Naive thymus-derived CD4-positive, alpha-beta T cell (primary cell): ENCODE data around the gene SUCLG2. TPM values are rescaled to one million over a fixed set of nuclear protein-coding genes. Genes with fewer than 3 reads are reported as not detected.

ENCODE experiments used
- ATAC-seq: fragments of 150-1000 bp; cut with Tn5 transposase; 2 replicates; pipeline ENCODE4 v1.10.0; 2021; ENCODE audit warnings: mild to moderate bottlenecking, moderate library complexity
- CTCF ChIA-PET: fragments of 350-600 bp; sonication (Branson Sonifier 250); formaldehyde crosslinking; loops from one replicate; lab custom pipeline; 2021; ENCODE audit warnings: antibody characterized with exemption; lab: Charles Lee
- POLR2A ChIA-PET: fragments of 350-600 bp; sonication (Branson Sonifier 250); formaldehyde crosslinking; loops from one replicate; lab custom pipeline; 2021; ENCODE audit warnings: antibody characterized with exemption, inconsistent platforms; lab: Charles Lee
- DNase-seq, 9 donors: peaks; one replicate each; pipeline versions ENCODE4 v3.0.0 to v3.0.0-alpha.2; 2020 to 2022; ENCODE audit warnings: mixed read lengths in 1 of 9
- H3K27ac ChIP-seq: one replicate; pipeline ENCODE4 v1.7.0; 2013; ENCODE audit warnings: mild to moderate bottlenecking, low read depth, low read length, moderate library complexity
- H3K27me3 ChIP-seq, 2 donors: one replicate each; pipeline ENCODE4 v1.7.0; 2013; ENCODE audit warnings: low read length in 2 of 2, mild to moderate bottlenecking in 2 of 2, moderate library complexity in 2 of 2; ENCODE audit not compliant: control insufficient read depth in 2 of 2, insufficient read depth in 2 of 2
- H3K36me3 ChIP-seq, 3 experiments: 1 replicate in 2 of 3; 2 replicates in 1 of 3; pipeline ENCODE4 v1.7.0; 2013; ENCODE audit warnings: low read length in 3 of 3, mild to moderate bottlenecking in 3 of 3, moderate library complexity in 1 of 3; ENCODE audit not compliant: insufficient read depth in 3 of 3, control insufficient read depth in 2 of 3
- H3K4me1 ChIP-seq, 2 donors: one replicate each; pipeline ENCODE4 v1.7.0; 2013; ENCODE audit warnings: low read length in 2 of 2, mild to moderate bottlenecking in 2 of 2, moderate library complexity in 1 of 2; ENCODE audit not compliant: control insufficient read depth in 2 of 2, insufficient read depth in 2 of 2
- H3K4me3 ChIP-seq: 2 replicates; pipeline ENCODE4 v1.7.0; 2013; ENCODE audit warnings: mild to moderate bottlenecking, low read length
- H3K9me3 ChIP-seq, 3 experiments: 1 replicate in 2 of 3; 2 replicates in 1 of 3; pipeline ENCODE4 v1.7.0; 2013; ENCODE audit warnings: low read length in 3 of 3; ENCODE audit not compliant: control insufficient read depth in 2 of 3
- H3K27ac Mint-ChIP-seq, 9 donors: one replicate each; pipeline ENCODE4 v1.8.0; 2020 to 2022; ENCODE audit warnings: mixed read lengths in 9 of 9, mild to moderate bottlenecking in 8 of 9, moderate library complexity in 5 of 9, inconsistent platforms in 2 of 9
- H3K27me3 Mint-ChIP-seq, 5 donors: one replicate each; pipeline ENCODE4 v1.8.0; 2021 to 2022; ENCODE audit warnings: mixed read lengths in 5 of 5, mild to moderate bottlenecking in 1 of 5
- H3K36me3 Mint-ChIP-seq, 5 donors: one replicate each; pipeline ENCODE4 v1.8.0; 2020 to 2022; ENCODE audit warnings: mixed read lengths in 5 of 5, mild to moderate bottlenecking in 3 of 5, inconsistent platforms in 1 of 5
- H3K4me1 Mint-ChIP-seq, 7 donors: one replicate each; pipeline ENCODE4 v1.8.0; 2020 to 2022; ENCODE audit warnings: mixed read lengths in 7 of 7, mild to moderate bottlenecking in 3 of 7, inconsistent platforms in 1 of 7
- H3K4me3 Mint-ChIP-seq, 10 donors: one replicate each; pipeline ENCODE4 v1.8.0; 2020 to 2022; ENCODE audit warnings: mild to moderate bottlenecking in 10 of 10, mixed read lengths in 10 of 10, moderate library complexity in 6 of 10, inconsistent platforms in 2 of 10
- H3K9me3 Mint-ChIP-seq, 11 donors: one replicate each; pipeline ENCODE4 v1.8.0; 2020 to 2022; ENCODE audit warnings: mixed read lengths in 11 of 11, mild to moderate bottlenecking in 4 of 11, inconsistent platforms in 1 of 11, moderate library complexity in 1 of 11
- intact Hi-C, 2 donors: fragments of 100-400 bp; cut with micrococcal nuclease; formaldehyde crosslinking; loops; one replicate each; pipeline ENCODE4 v1.15.1; 2023
- polyA plus RNA-seq, 2 donors: library from polyadenylated mRNA; unstranded; fragments of 300-500 nt; fragmentation: Illumina TruSeq; gene quantifications; one replicate each; pipeline ENCODE4 v1.2.3, GENCODE V29; 2021
- total RNA-seq, 6 experiments: library from RNA in 5 of 6; stranded (reverse) in 5 of 6; gene quantifications; 1 replicate in 5 of 6; 2 replicates in 1 of 6; pipeline ENCODE4 v1.2.3 and lab custom pipeline; 2021 to 2026

SUCLG2 gene
- total and polyA plus RNA-seq, 7 experiments from 2014 or later, result 49.7 to 97.9 (median 64.7) TPM

DNA sequence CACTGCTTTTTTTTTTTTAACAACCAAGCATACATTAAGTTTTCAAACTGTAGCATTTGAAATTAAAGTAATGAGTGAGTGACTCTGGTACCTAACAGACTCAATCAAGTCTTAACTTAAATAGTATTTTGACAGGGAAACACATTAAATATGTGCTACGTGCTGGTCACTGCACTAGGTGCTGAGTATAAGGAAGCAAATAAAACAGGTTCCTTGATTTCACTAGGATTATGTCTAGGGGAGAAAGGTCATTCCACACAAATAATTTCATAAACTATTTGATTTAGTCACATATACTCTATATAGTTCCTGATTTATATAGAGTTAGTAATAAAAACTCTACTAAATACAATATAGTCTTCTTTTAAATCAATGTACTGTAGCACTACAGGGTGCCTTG lies 89.4 kb downstream of the SUCLG2 start:
- Histone ChIP-seq H3K36me3 (no peaks in the 10 kb centered on the region), H3K4me3 (no peak overlapping the region), H3K27ac (no peak overlapping the region), H3K9me3 (no peaks in the 10 kb centered on the region), H3K27me3 (no peaks in the 10 kb centered on the region), H3K4me1 (no peaks in the 10 kb centered on the region)
- POLR2A ChIA-PET, result no interaction called here
- ATAC-seq (no peak), DNase-seq (no peak)
- Mint-ChIP-seq H3K4me1 (peaks cover 2 to 52% (median 42%) of the 10 kb centered on the region in 7 donors), H3K4me3 (no peak overlapping the region), H3K9me3 (peaks cover 0 to 11% (median 4%) of the 10 kb centered on the region in 11 donors), H3K27ac (no peak overlapping the region), H3K36me3 (peaks cover 4 to 58% (median 40%) of the 10 kb centered on the region in 5 donors), H3K27me3 (no peaks in the 10 kb centered on the region)
- intact Hi-C loops, result no loop called here
- CTCF ChIA-PET, result no interaction called here

DNA sequence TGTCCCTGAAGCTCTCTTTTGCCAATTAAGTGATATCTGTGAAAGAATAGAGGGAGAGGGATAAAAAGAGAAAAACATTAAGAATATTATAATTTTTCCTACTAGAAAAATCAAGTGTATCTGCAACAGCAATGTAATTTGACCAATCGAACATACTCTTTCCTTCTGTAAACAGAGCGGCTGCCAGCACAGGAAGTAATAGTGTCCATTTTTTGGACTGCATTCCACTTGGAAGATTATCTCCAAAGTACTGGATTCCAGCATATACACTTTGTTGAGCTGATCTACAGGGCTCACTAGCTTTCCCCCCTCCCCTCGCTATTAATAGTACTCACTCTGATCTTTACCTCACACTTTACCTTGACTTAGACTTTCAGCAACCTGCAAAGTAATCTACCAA lies 90.4 kb downstream of the SUCLG2 start:
- Mint-ChIP-seq H3K4me3 (no peak overlapping the region), H3K27ac (no peak overlapping the region), H3K36me3 (peaks cover 4 to 55% (median 36%) of the 10 kb centered on the region in 5 donors), H3K4me1 (peaks cover 2 to 53% (median 42%) of the 10 kb centered on the region in 7 donors), H3K9me3 (peaks cover 0 to 5% (median 0%) of the 10 kb centered on the region in 11 donors), H3K27me3 (no peaks in the 10 kb centered on the region)
- intact Hi-C loops, result no loop called here
- DNase-seq (no peak), ATAC-seq (no peak)
- Histone ChIP-seq H3K27me3 (no peaks in the 10 kb centered on the region), H3K36me3 (no peaks in the 10 kb centered on the region), H3K27ac (no peak overlapping the region), H3K4me3 (no peak overlapping the region), H3K4me1 (no peaks in the 10 kb centered on the region), H3K9me3 (no peaks in the 10 kb centered on the region)
- CTCF ChIA-PET, result interaction anchor here (0.6 kb wide), 1 partner anchor 186 kb away, joined by 3 read pairs; no protein-coding TSS in a partner anchor
- POLR2A ChIA-PET, result no interaction called here

DNA sequence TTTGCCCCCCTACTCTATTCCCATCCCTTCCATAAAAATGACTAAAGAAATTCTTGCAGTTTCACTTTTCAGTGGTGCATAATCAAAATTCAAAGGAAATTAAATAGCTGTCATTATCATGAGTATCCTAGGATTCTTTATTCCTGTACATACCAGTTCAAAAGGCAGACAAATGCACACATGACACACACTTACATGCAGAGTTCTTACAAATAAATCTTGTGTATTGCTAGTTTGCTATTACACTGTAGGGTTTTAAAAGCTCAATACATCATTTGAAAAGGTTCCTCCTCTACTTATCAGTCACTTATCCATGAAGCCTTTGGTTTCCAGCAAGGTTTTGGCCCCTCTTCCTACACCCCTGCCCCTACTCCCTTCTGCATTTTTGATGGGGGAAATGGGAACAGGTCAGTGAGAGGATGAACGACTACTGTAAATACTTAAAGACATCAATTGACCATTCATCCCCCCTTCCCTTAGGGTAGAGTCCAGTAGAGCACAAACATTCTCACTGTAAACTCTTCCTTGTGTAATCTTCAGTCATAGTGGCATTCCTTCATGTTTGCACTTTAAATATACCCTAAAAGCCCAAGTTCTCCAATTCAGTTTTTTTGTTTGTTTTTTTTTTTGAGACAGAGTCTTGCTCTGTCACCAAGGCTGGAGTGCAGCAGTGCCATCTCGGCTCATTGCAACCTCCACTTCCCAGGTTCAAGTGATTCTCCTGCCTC lies 92.6 kb downstream of the SUCLG2 start:
- H3K36me3 Mint-ChIP-seq, result peaks cover 0 to 57% (median 34%) of the 10 kb centered on the region in 5 donors
- H3K27ac Mint-ChIP-seq, result peak overlapping the region in 5 of 9 donors; percentile 7 to 60 (median 18)
- H3K4me3 ChIP-seq, result no peak overlapping the region
- no peak for DNase-seq
- no peaks in the 10 kb centered on the region for H3K4me1 ChIP-seq
- H3K27ac ChIP-seq, result no peak overlapping the region
- POLR2A ChIA-PET, result no interaction called here
- H3K9me3 ChIP-seq, result no peaks in the 10 kb centered on the region
- H3K9me3 Mint-ChIP-seq, result peaks cover 0 to 1% (median 0%) of the 10 kb centered on the region in 11 donors
- peaks cover 0 to 10% (median 0%) of the 10 kb centered on the region in 3 experiments for H3K36me3 ChIP-seq
- H3K4me3 Mint-ChIP-seq, result peak overlapping the region in 2 of 10 donors; percentile 1 to 14
- no peak for ATAC-seq
- CTCF ChIA-PET, result no interaction called here
- intact Hi-C loops, result no loop called here
- H3K27me3 Mint-ChIP-seq, result no peaks in the 10 kb centered on the region
- H3K27me3 ChIP-seq, result no peaks in the 10 kb centered on the region
- H3K4me1 Mint-ChIP-seq, result peaks cover 2 to 52% (median 41%) of the 10 kb centered on the region in 7 donors

DNA sequence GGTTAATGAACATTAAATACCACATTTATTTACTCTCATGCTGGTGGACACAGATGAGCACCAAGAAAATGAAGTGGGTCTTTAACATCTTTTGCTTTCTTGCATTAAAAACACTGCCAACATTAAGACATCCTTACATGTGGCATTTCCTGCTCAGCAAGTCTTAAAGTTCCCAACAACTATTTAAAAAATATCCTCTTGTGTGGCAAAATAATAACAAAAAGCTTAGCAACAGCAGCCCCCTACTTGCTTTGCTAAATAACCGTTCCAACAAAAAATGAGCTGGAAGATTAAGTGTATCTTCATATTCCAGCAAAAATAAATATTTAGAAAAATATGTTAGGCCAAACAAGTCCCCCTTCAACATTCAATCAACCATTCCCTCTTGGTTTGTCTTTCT lies 93.1 kb downstream of the SUCLG2 start:
- H3K4me3 ChIP-seq, result no peak overlapping the region
- ATAC-seq (no peak), DNase-seq (no peak)
- Mint-ChIP-seq H3K27me3 (no peaks in the 10 kb centered on the region), H3K4me3 (peak overlapping the region in 1 of 10 donors; percentile 1), H3K4me1 (peaks cover 2 to 57% (median 47%) of the 10 kb centered on the region in 7 donors), H3K36me3 (peaks cover 3 to 59% (median 38%) of the 10 kb centered on the region in 5 donors), H3K9me3 (peaks cover 0 to 1% (median 0%) of the 10 kb centered on the region in 11 donors), H3K27ac (peak overlapping the region in 4 of 9 donors; percentile 7 to 60 (median 27))
- H3K27me3 ChIP-seq, result no peaks in the 10 kb centered on the region
- no peaks in the 10 kb centered on the region for H3K4me1 ChIP-seq
- intact Hi-C loops, result no loop called here
- H3K27ac ChIP-seq, result no peak overlapping the region
- POLR2A ChIA-PET, result no interaction called here
- no peaks in the 10 kb centered on the region for H3K9me3 ChIP-seq
- CTCF ChIA-PET, result no interaction called here
- H3K36me3 ChIP-seq, result peaks cover 0 to 10% (median 0%) of the 10 kb centered on the region in 3 experiments

DNA sequence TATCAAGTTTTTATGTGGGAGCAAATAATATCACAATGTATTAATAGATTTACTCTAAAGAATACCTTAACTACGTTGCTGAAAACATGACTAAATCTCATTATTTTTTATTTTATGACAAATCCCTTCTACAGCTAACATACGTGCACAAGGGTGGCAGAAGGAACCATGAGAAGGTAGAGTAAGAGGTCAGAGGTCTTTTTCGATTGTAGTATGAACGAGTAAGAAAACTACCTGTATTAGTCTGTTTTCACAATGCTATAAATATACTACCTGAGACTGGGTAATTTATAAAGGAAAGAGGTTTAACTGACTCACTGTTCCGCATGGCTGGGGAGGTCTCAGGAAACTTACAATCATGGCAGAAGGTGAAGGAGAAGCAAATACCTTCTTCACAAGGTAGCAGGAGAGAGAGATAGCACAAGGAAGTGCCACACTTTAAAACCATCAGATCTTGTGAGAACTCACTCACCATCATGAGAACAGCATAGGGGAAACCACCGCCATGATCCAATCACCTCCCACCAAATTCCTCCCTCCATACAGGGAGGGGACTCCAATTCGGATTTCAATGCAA lies 95.3 kb downstream of the SUCLG2 start:
- Mint-ChIP-seq H3K4me1 (peaks cover 7 to 66% (median 53%) of the 10 kb centered on the region in 7 donors), H3K9me3 (peaks cover 0 to under 1% (median 0%) of the 10 kb centered on the region in 11 donors), H3K4me3 (no peak overlapping the region), H3K27me3 (no peaks in the 10 kb centered on the region), H3K27ac (peak overlapping the region in 2 of 9 donors; percentile 19 to 41), H3K36me3 (peaks cover 14 to 68% (median 52%) of the 10 kb centered on the region in 5 donors)
- no peak for DNase-seq
- H3K27me3 ChIP-seq, result no peaks in the 10 kb centered on the region
- ATAC-seq, result no peak
- CTCF ChIA-PET, result no interaction called here
- H3K4me3 ChIP-seq, result no peak overlapping the region
- H3K36me3 ChIP-seq, result peaks cover 0 to 15% (median 0%) of the 10 kb centered on the region in 3 experiments
- H3K27ac ChIP-seq, result no peak overlapping the region
- intact Hi-C loops, result no loop called here
- no peaks in the 10 kb centered on the region for H3K9me3 ChIP-seq
- POLR2A ChIA-PET, result no interaction called here
- no peaks in the 10 kb centered on the region for H3K4me1 ChIP-seq

DNA sequence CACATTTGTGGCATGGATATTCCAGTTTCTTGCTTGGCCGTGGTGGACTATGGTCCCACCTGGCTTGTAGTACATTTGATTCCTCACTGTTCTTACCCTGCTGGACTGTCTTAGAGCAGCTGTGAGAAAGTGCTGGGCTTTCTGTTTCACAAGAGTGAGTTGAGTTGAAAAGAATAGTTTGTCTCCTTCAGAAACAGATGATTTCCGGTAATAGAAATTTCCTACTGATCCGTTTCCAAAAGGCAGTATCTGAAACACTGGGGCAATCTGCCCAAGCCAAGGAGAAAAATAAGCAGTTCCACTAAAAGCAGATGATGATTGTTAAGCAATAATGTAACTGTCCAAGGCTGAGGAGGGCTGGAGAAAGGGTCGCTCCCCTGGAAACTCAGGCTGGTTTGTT lies 96.0 kb downstream of the SUCLG2 start:
- Histone ChIP-seq H3K27ac (no peak overlapping the region), H3K4me3 (no peak overlapping the region), H3K27me3 (no peaks in the 10 kb centered on the region), H3K36me3 (peaks cover 0 to 15% (median 0%) of the 10 kb centered on the region in 3 experiments), H3K9me3 (no peaks in the 10 kb centered on the region), H3K4me1 (no peaks in the 10 kb centered on the region)
- DNase-seq (no peak), ATAC-seq (no peak)
- POLR2A ChIA-PET, result no interaction called here
- intact Hi-C loops, result no loop called here
- peaks cover 14 to 67% (median 51%) of the 10 kb centered on the region in 5 donors for H3K36me3 Mint-ChIP-seq
- CTCF ChIA-PET, result no interaction called here
- peaks cover 7 to 64% (median 52%) of the 10 kb centered on the region in 7 donors for H3K4me1 Mint-ChIP-seq
- no peaks in the 10 kb centered on the region for H3K9me3 Mint-ChIP-seq
- no peaks in the 10 kb centered on the region for H3K27me3 Mint-ChIP-seq
- peak overlapping the region in 2 of 9 donors; percentile 14 to 17 for H3K27ac Mint-ChIP-seq
- H3K4me3 Mint-ChIP-seq, result no peak overlapping the region
